Parathyroid adenoma (tissue), 2 donors: ENCODE measurements around the gene MEST.
"Not testable (repeated sequence)": the region's sequence is repeated elsewhere in the genome, so short reads cannot be mapped to it uniquely, and the experiment has no call there.

Source experiments
- H2AFZ ChIP-seq: fragments of 300-600 bp; sonication (generic); one replicate; pipeline ENCODE4 v1.7.0; 2017; ENCODE audit warnings: antibody characterized with exemption, mild to moderate bottlenecking
- H3K27ac ChIP-seq: fragments of 300-600 bp; sonication (generic); one replicate; pipeline ENCODE4 v1.7.0; 2017
- H3K27me3 ChIP-seq: fragments of 300-600 bp; sonication (generic); one replicate; pipeline ENCODE4 v1.7.0; 2017; ENCODE audit warnings: low read length; ENCODE audit not compliant: control insufficient read depth, insufficient read depth
- H3K36me3 ChIP-seq: fragments of 300-600 bp; sonication (generic); one replicate; pipeline ENCODE4 v1.7.0; 2017; ENCODE audit warnings: low read length; ENCODE audit not compliant: control insufficient read depth, insufficient read depth
- H3K4me1 ChIP-seq: fragments of 300-600 bp; sonication (generic); one replicate; pipeline ENCODE4 v1.7.0; 2017; ENCODE audit warnings: control low read depth
- H3K4me2 ChIP-seq: fragments of 300-600 bp; sonication (generic); one replicate; pipeline ENCODE4 v1.7.0; 2017; ENCODE audit warnings: low read length
- H3K4me3 ChIP-seq: fragments of 300-600 bp; sonication (generic); one replicate; pipeline ENCODE4 v1.7.0; 2017; ENCODE audit warnings: low read depth, low read length
- H3K79me2 ChIP-seq: fragments of 300-600 bp; sonication (generic); one replicate; pipeline ENCODE4 v1.7.0; 2017; ENCODE audit warnings: control low read depth
- H3K9ac ChIP-seq: fragments of 300-600 bp; sonication (generic); one replicate; pipeline ENCODE4 v1.7.0; 2017; ENCODE audit warnings: mild to moderate bottlenecking
- H3K9me3 ChIP-seq: fragments of 300-600 bp; sonication (generic); one replicate; pipeline ENCODE4 v1.7.0; 2017; ENCODE audit warnings: low read length; ENCODE audit not compliant: control insufficient read depth
- TF ChIP-seq, protein P1 (sequence below): fragments of 300-600 bp; sonication (generic); IDR thresholded peaks from one replicate; pipeline ENCODE4 v1.7.0; 2017; ENCODE audit warnings: antibody characterized with exemption, mild to moderate bottlenecking
- donor health status: primary hyperparathyroidism.

MEST gene

GRCh38 chr7:130494431-130494858, 2.6 kb downstream of the MEST start:
- no peak overlapping the region for H3K4me2 ChIP-seq
- no peak overlapping the region for H3K4me3 ChIP-seq
- no peak overlapping the region for H3K27ac ChIP-seq
- H2AFZ ChIP-seq: no peak overlapping the region
- H3K4me1 ChIP-seq: peaks cover 5% of the 10 kb centered on the region
- H3K79me2 ChIP-seq: no peaks in the 10 kb centered on the region
- H3K36me3 ChIP-seq: no peaks in the 10 kb centered on the region
- no peaks in the 10 kb centered on the region for H3K9me3 ChIP-seq
- no peak overlapping the region for H3K9ac ChIP-seq
- TF ChIP-seq, protein P1, sequence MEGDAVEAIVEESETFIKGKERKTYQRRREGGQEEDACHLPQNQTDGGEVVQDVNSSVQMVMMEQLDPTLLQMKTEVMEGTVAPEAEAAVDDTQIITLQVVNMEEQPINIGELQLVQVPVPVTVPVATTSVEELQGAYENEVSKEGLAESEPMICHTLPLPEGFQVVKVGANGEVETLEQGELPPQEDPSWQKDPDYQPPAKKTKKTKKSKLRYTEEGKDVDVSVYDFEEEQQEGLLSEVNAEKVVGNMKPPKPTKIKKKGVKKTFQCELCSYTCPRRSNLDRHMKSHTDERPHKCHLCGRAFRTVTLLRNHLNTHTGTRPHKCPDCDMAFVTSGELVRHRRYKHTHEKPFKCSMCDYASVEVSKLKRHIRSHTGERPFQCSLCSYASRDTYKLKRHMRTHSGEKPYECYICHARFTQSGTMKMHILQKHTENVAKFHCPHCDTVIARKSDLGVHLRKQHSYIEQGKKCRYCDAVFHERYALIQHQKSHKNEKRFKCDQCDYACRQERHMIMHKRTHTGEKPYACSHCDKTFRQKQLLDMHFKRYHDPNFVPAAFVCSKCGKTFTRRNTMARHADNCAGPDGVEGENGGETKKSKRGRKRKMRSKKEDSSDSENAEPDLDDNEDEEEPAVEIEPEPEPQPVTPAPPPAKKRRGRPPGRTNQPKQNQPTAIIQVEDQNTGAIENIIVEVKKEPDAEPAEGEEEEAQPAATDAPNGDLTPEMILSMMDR: no peak
- no peaks in the 10 kb centered on the region for H3K27me3 ChIP-seq

- Histone ChIP-seq H3K4me3 (no peak overlapping the region), H3K9me3 (no peaks in the 10 kb centered on the region), H2AFZ (no peak overlapping the region), H3K27me3 (no peaks in the 10 kb centered on the region), H3K27ac (no peak overlapping the region), H3K4me2 (no peak overlapping the region), H3K79me2 (no peaks in the 10 kb centered on the region), H3K9ac (no peak overlapping the region), H3K4me1 (no peaks in the 10 kb centered on the region), H3K36me3 (no peaks in the 10 kb centered on the region)
- TF ChIP-seq, protein P1: no peak
These were observed 8.6 kb downstream of the MEST start for GRCh38 chr7:130500463-130500862.

GRCh38 chr7:130500910-130501309, 9.0 kb downstream of the MEST start:
- no peaks in the 10 kb centered on the region for H3K4me1 ChIP-seq
- H3K36me3 ChIP-seq: no peaks in the 10 kb centered on the region
- H3K79me2 ChIP-seq: no peaks in the 10 kb centered on the region
- TF ChIP-seq, protein P1: no peak
- no peaks in the 10 kb centered on the region for H3K27me3 ChIP-seq
- no peak overlapping the region for H3K4me2 ChIP-seq
- H3K9me3 ChIP-seq: no peaks in the 10 kb centered on the region
- H3K4me3 ChIP-seq: no peak overlapping the region
- no peak overlapping the region for H2AFZ ChIP-seq
- no peak overlapping the region for H3K27ac ChIP-seq
- no peak overlapping the region for H3K9ac ChIP-seq

GRCh38 chr7:130505753-130506152, 13.9 kb downstream of the MEST start:
- no peaks in the 10 kb centered on the region for H3K27me3 ChIP-seq

DNA sequence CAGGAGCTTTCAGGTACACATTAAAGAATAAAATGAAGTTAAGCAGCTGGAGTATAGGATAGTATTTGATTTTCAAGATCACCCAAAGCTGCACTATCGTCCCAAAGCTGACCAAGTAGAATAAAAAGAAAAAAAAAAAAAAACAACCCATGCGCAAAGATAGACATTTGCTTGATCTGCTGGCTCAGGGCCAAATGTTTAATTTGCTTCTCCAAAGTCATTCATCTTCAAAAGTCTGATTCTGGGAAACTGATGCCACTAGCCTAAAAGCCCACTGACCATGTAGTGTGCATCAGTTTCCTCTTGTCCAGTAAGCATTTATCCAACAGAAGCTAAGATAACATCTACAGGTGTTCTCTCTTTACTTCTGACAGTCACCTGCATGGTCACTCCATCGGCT, 14.5 kb downstream of the MEST start:
- TF ChIP-seq, protein P1: no peak
- H3K36me3 ChIP-seq: no peaks in the 10 kb centered on the region
- no peaks in the 10 kb centered on the region for H3K4me1 ChIP-seq

More at GRCh38 chr7:130505753-130506152, 13.9 kb downstream of the MEST start:
- Histone ChIP-seq H2AFZ (no peak overlapping the region), H3K4me2 (no peak overlapping the region), H3K36me3 (no peaks in the 10 kb centered on the region), H3K4me1 (no peaks in the 10 kb centered on the region), H3K9ac (no peak overlapping the region), H3K79me2 (no peaks in the 10 kb centered on the region), H3K9me3 (no peaks in the 10 kb centered on the region), H3K4me3 (no peak overlapping the region), H3K27ac (no peak overlapping the region)
- TF ChIP-seq, protein P1: no peak

GRCh38 chr7:130512038-130512437, 20.2 kb downstream of the MEST start:
- H3K4me1 ChIP-seq, H3K4me2 ChIP-seq, H3K4me3 ChIP-seq, H3K27me3 ChIP-seq, H3K36me3 ChIP-seq, H3K9me3 ChIP-seq, H3K9ac ChIP-seq, H2AFZ ChIP-seq, H3K27ac ChIP-seq, H3K79me2 ChIP-seq: not testable (repeated sequence)

More for the DNA sequence above, 14.5 kb downstream of the MEST start:
- no peaks in the 10 kb centered on the region for H3K79me2 ChIP-seq
- H2AFZ ChIP-seq: no peak overlapping the region
- H3K9ac ChIP-seq: no peak overlapping the region
- H3K27ac ChIP-seq: no peak overlapping the region
- H3K4me2 ChIP-seq: no peak overlapping the region
- no peak overlapping the region for H3K4me3 ChIP-seq
- no peaks in the 10 kb centered on the region for H3K27me3 ChIP-seq
- no peaks in the 10 kb centered on the region for H3K9me3 ChIP-seq
